Activated T-helper 2 cell treated with anti-CD3 and anti-CD28 coated beads, Interferon-gamma antibody, Interleukin-2, Interleukin-4, amounts not matched to agents 10 μg/mL and 5 μg/mL and 100 μg/mL, durations not matched to agents 14 hours and 24 hours and 36 hours (primary cell): ENCODE data around the gene KDM5C. TPM values are rescaled to one million over a fixed set of nuclear protein-coding genes. Genes with fewer than 3 reads are reported as not detected.

Experiments used
- DNase-seq: peaks from one replicate; pipeline ENCODE4 v3.0.0; 2021; ENCODE audit warnings: low spot score
- H3K27ac Mint-ChIP-seq: one replicate; pipeline ENCODE4 v1.8.0; 2021; ENCODE audit warnings: mixed read lengths
- H3K27me3 Mint-ChIP-seq: one replicate; pipeline ENCODE4 v1.8.0; 2021; ENCODE audit warnings: low read depth, mixed read lengths
- H3K36me3 Mint-ChIP-seq: one replicate; pipeline ENCODE4 v1.8.0; 2021; ENCODE audit warnings: low read depth, mixed read lengths
- H3K4me1 Mint-ChIP-seq: one replicate; pipeline ENCODE4 v1.8.0; 2021; ENCODE audit warnings: low read depth, mixed read lengths
- H3K4me3 Mint-ChIP-seq: one replicate; pipeline ENCODE4 v1.8.0; 2021; ENCODE audit warnings: low read depth, mild to moderate bottlenecking, moderate library complexity, mixed read lengths
- H3K9me3 Mint-ChIP-seq: one replicate; pipeline ENCODE4 v1.8.0; 2021; ENCODE audit warnings: mixed read lengths
- intact Hi-C: fragments of 100-400 bp; cut with micrococcal nuclease; formaldehyde crosslinking; loops from one replicate; pipeline ENCODE4 v1.15.1; 2023
- total RNA-seq: library from RNA; stranded (reverse); gene quantifications from 2 replicates; pipeline ENCODE4 v1.2.3, GENCODE V29; 2022

KDM5C gene
- total RNA-seq, 1 donor from 2014 or later = 98.3 TPM

DNA sequence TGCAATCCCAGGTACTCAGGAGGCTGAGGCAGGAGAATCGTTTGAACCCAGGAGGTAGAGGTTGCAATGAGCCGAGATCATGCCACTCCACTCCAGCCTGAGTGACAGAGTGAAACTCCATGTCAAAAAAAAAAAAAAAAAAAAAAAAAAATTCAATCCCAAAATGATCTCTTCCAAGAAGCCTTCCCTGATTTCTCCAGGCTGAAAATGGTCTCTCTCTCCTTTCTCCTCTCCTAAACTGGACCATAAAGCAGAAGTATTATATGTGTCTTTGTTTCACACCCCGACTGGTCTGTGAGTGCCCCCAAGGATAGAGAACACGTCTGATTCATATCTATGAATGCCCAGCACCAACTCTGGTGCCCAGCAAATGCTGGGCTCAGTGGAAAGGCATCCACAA lies 17.3 kb upstream of the KDM5C start:
- intact Hi-C loops = no loop called here
- DNase-seq = no peak
- H3K4me1 Mint-ChIP-seq = peaks cover 5% of the 10 kb centered on the region
- H3K4me3 Mint-ChIP-seq = no peak overlapping the region
- no peaks in the 10 kb centered on the region for H3K36me3 Mint-ChIP-seq
- peaks cover 4% of the 10 kb centered on the region for H3K27me3 Mint-ChIP-seq
- H3K27ac Mint-ChIP-seq = no peak overlapping the region
- H3K9me3 Mint-ChIP-seq = no peaks in the 10 kb centered on the region

DNA sequence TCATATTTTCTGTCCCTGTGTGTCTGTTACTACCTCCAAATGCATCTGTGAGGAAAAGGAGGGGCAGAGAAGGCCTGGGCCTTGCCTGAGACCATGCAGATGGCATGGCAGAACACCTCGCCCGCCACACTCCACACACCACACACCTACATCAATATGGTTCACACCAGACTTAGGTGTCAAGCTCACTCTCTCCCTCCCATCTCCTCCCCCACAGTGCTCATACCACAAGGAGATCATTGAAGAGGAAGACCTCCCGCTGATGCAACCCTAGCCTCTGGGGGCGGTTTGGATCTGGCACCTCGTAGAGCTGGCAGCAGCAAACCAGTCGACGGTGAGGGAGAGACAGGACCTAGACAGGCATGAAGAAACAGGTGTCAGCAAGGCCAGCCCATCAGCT lies 16.6 kb upstream of the KDM5C start:
- Mint-ChIP-seq H3K36me3 (no peaks in the 10 kb centered on the region), H3K4me1 (peaks cover 5% of the 10 kb centered on the region), H3K27me3 (peaks cover 4% of the 10 kb centered on the region), H3K4me3 (no peak overlapping the region), H3K27ac (no peak overlapping the region), H3K9me3 (no peaks in the 10 kb centered on the region)
- intact Hi-C loops = no loop called here
- no peak for DNase-seq

DNA sequence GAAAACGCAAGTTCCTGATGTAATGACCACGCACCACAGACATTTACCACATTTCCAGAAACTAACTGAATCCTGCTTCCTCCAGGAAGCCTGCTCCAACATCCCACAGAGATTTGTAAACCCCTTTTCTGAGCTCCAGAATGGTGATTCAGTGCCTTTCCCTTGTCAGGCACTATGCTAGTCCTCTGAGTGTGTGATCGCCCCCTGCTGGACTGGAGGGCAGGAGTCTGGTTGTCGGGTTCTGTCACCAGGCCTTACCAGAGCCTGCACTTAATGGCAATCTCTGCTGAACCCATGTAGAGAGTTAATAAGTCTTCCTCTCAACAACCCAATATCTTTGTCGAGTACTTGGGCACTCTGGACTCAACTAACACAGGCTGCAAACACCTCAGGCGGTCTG lies 14.5 kb upstream of the KDM5C start:
- Mint-ChIP-seq H3K9me3 (no peaks in the 10 kb centered on the region), H3K27ac (no peak overlapping the region), H3K36me3 (no peaks in the 10 kb centered on the region), H3K27me3 (no peaks in the 10 kb centered on the region), H3K4me3 (no peak overlapping the region), H3K4me1 (peaks cover 5% of the 10 kb centered on the region)
- intact Hi-C loops = no loop called here
- DNase-seq = no peak

GRCh38 chrX:53237056-53237455 lies 12.0 kb upstream of the KDM5C start:
- no peak for DNase-seq
- H3K4me3 Mint-ChIP-seq = no peak overlapping the region

DNA sequence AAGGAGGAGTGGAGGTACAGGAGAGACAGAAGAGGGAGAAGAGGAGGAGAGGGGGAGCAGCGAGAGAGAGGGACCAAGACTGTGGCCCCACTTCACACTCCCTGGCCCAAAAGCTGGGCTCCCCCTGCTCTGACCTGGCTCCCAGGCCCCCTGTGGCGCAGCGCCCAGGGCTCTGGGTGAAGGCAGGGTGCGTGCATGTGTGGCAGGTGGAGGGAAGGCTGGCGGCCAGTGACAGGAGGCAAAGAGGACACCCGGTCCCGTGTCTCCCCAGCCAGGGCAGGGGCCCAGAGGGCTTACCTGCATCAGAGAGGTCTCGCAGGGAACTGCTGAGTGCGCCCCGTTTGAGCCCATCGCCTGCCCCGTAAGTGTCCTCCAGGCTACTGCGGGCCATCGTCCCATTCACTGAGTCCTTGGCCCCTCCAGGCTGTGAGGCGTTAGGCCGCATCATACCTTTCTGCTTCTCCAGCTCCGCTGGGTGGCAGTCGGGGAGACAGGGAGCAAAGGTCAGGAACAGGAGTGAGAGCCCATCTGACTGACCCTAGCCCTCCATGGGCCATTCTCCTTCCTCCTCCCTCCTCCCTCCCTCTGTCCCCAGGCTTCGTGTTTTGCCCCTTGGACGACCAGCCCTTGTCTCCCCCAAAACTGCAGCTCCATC lies 11.1 kb upstream of the KDM5C start:
- H3K36me3 Mint-ChIP-seq = no peaks in the 10 kb centered on the region

More at GRCh38 chrX:53237056-53237455, 12.0 kb upstream of the KDM5C start:
- Mint-ChIP-seq H3K4me1 (peaks cover 5% of the 10 kb centered on the region), H3K27me3 (no peaks in the 10 kb centered on the region), H3K9me3 (no peaks in the 10 kb centered on the region), H3K27ac (no peak overlapping the region), H3K36me3 (no peaks in the 10 kb centered on the region)
- intact Hi-C loops = no loop called here

GRCh38 chrX:53235566-53235965 lies 10.6 kb upstream of the KDM5C start:
- Mint-ChIP-seq H3K4me3 (no peak overlapping the region), H3K27me3 (no peaks in the 10 kb centered on the region), H3K36me3 (no peaks in the 10 kb centered on the region), H3K9me3 (no peaks in the 10 kb centered on the region), H3K4me1 (peaks cover 5% of the 10 kb centered on the region), H3K27ac (no peak overlapping the region)
- no peak for DNase-seq
- intact Hi-C loops = no loop called here

More for the DNA sequence above, 11.1 kb upstream of the KDM5C start:
- H3K4me3 Mint-ChIP-seq = no peak overlapping the region
- no peak for DNase-seq
- peaks cover 5% of the 10 kb centered on the region for H3K4me1 Mint-ChIP-seq
- H3K27ac Mint-ChIP-seq = no peak overlapping the region
- no peaks in the 10 kb centered on the region for H3K9me3 Mint-ChIP-seq
- no peaks in the 10 kb centered on the region for H3K27me3 Mint-ChIP-seq
- intact Hi-C loops = no loop called here

GRCh38 chrX:53234484-53234883 lies 9.5 kb upstream of the KDM5C start:
- intact Hi-C loops = no loop called here
- no peaks in the 10 kb centered on the region for H3K36me3 Mint-ChIP-seq
- no peak overlapping the region for H3K27ac Mint-ChIP-seq
- no peak overlapping the region for H3K4me3 Mint-ChIP-seq
- H3K4me1 Mint-ChIP-seq = peaks cover 5% of the 10 kb centered on the region
- no peaks in the 10 kb centered on the region for H3K9me3 Mint-ChIP-seq
- DNase-seq = no peak
- no peaks in the 10 kb centered on the region for H3K27me3 Mint-ChIP-seq

- H3K4me1 Mint-ChIP-seq = no peaks in the 10 kb centered on the region
- no peak overlapping the region for H3K4me3 Mint-ChIP-seq
- no peak for DNase-seq
- no peak overlapping the region for H3K27ac Mint-ChIP-seq
- no peaks in the 10 kb centered on the region for H3K9me3 Mint-ChIP-seq
- no peaks in the 10 kb centered on the region for H3K36me3 Mint-ChIP-seq
- intact Hi-C loops = no loop called here
- no peaks in the 10 kb centered on the region for H3K27me3 Mint-ChIP-seq
Measured at GRCh38 chrX:53233536-53233935, 8.5 kb upstream of the KDM5C start.

DNA sequence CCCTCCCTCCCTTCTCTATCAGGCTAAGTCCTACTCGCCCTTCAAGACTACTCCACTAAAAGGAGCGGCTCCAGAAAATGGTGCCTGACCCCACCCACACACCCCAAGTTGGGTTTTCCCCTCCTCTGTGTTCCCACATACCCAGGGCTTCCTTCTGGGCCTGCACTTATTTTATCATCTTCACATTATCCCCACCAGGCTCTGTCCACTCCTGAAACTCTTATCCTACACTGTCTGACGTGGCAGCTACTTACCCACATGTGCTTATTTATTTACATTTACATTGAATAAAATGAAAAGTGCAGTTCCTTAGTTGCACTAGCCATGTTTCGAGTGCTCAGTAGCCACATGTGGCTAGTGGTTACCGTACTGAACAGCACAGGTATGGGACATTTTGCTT lies 5.1 kb upstream of the KDM5C start:
- Mint-ChIP-seq H3K9me3 (no peaks in the 10 kb centered on the region), H3K36me3 (peaks cover under 1% of the 10 kb centered on the region), H3K27me3 (no peaks in the 10 kb centered on the region), H3K4me3 (no peak overlapping the region), H3K27ac (no peak overlapping the region), H3K4me1 (peaks cover 20% of the 10 kb centered on the region)
- intact Hi-C loops = no loop called here
- no peak for DNase-seq

GRCh38 chrX:53227224-53227765 lies 2.3 kb upstream of the KDM5C start:
- Mint-ChIP-seq H3K4me1 (peaks cover 32% of the 10 kb centered on the region), H3K27me3 (no peaks in the 10 kb centered on the region), H3K9me3 (no peaks in the 10 kb centered on the region), H3K27ac (peak overlapping the region; percentile 38), H3K36me3 (peaks cover 21% of the 10 kb centered on the region), H3K4me3 (no peak overlapping the region)
- intact Hi-C loops = loop anchor here (10.0 kb wide), 2 partner anchors 152 to 208 kb away; partner anchors contain the start of gene HSD17B10
- DNase-seq = no peak

GRCh38 chrX:53223955-53224859 lies 800 bp downstream of the KDM5C start:
- H3K27ac Mint-ChIP-seq = peak overlapping the region; percentile 98
- H3K27me3 Mint-ChIP-seq = no peaks in the 10 kb centered on the region
- intact Hi-C loops = loop anchor here (10.0 kb wide), 2 partner anchors 149 to 211 kb away; partner anchors contain the start of gene HSD17B10
- H3K4me1 Mint-ChIP-seq = peaks cover 41% of the 10 kb centered on the region
- H3K4me3 Mint-ChIP-seq = peak overlapping the region; percentile 93
- H3K36me3 Mint-ChIP-seq = peaks cover 40% of the 10 kb centered on the region
- DNase-seq = peak; percentile 9
- no peaks in the 10 kb centered on the region for H3K9me3 Mint-ChIP-seq

DNA sequence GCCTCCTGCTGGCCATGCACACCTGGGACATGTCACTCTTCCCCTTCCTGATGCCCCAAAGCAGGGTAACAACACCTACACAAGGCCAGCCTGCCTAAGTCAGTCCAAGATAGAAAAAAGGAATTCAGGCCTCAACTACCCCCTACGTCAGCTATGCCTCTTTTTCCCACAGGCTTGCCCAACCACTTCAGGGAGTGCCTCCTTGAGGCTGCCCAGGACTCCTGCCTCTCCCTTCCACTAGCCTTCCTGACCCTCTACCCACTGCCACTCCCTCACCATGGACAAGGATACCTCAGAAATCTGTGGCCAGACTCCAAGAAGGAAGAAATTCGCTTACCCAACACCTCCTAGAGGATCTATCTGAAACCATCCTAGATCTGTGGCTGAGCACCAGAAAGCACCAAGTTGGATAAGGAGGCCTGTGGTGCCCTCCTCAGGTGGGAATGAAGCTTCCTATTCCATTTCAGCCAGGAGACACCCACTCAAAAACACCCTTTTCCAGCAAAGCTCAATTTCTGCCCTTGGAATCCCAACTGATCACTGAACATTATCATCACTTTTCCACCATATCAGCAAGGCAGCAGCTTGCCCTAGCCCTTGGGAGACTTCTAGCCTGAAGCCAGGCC lies 1.8 kb downstream of the KDM5C start:
- Mint-ChIP-seq H3K9me3 (no peaks in the 10 kb centered on the region), H3K27me3 (no peaks in the 10 kb centered on the region), H3K36me3 (peaks cover 46% of the 10 kb centered on the region), H3K4me1 (peaks cover 41% of the 10 kb centered on the region), H3K27ac (peak overlapping the region; percentile 22), H3K4me3 (peak overlapping the region; percentile 93)
- DNase-seq = no peak
- intact Hi-C loops = loop anchor here (10.0 kb wide), 2 partner anchors 148 to 212 kb away; partner anchors contain the start of gene HSD17B10
